A549 treated with Hydrocortisone at 1 μM for 4 hours (cell line): ENCODE results near the gene ECHS1. TPM values are rescaled to one million over a fixed set of nuclear protein-coding genes. Genes with fewer than 3 reads are reported as not detected.

Experiments used
- total RNA-seq: library from RNA; stranded (reverse); fragments of 200-300 nt; extraction: Qiagen RNA extraction; gene quantifications from 5 replicates; pipeline ENCODE4 v1.2.3, GENCODE V29; 2022

The ECHS1 gene
- 130 to 159 TPM (median 145 TPM) in 5 replicates for total RNA-seq

DNA sequence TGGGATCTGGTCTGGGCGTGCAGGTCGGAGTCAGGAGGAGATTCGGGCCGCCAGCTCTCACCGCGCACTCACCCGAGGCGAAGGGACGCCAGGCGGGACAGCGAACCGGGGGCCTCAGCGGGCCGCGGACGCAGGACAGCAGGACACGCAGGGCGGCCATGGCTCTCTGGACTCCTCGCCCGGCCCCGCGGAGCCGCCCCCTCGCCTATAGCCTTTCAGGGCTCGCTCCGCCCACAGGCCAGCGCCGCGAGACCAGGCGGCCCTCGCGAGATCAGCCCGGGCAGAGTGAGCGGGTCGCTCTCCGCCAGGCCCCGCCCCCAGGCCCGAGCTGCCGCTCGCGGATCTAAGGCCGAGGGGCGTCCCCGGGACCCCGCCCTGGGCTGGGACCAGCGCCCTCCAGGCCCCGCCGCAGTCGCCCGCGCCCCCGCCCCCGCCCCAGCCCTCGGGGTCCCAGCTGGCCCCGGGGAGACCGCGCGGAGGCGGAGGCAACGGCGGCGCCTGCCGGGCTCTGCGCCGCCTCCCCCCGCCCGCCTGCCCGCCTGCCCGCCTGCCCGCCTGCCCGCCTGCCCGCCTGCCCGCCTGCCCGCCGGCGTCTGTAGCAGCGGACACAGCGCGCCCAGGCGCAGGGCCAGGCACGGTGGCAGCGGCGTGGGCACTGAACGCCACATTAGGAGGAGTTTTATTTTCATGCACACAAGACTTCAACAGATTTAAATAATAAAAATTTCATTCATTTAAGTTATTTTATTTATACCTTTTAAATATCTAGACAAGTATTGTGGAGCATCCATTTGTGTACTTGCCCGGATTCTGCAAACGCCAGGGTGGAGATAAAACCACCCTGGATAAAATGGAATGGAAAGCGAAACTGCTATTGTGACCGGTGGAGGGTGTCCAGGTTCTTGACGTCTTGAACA lies at the start of gene ECHS1:
Gene ECHS1, minus strand, starts transcription at position 181 of the 917 bp plus-strand sequence. Its CDS starts 21 bp downstream, at position 160.

DNA sequence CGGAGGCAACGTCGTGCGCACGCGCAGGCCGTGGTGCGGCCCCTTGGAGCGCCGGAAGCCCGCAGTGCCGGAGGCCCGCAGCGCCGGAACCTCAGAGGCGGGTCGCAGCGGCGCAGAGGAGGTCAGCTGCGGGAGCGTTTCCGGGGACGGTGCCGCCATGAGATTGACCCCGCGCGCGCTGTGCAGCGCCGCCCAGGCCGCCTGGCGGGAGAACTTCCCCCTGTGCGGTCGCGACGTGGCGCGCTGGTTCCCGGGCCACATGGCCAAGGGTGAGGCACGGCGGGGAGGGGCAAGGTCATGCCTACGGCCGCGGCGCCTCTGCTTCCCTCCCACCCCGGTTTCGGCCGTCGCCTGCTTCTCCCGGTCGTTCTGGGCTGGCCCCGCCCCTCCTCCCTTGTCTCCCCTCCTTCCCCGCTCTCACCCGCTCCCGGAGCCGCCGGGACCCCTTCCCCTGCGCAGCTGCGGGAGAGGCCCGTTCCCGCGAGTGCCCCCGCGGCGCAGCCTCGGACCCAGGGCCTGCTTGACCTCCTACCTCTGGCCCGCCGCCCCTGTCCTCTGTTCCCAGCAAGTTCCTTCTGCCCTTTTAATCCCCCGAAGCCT lies 21.0 kb upstream of the ECHS1 start, which contains the start of gene MTG1:
Gene MTG1, plus strand, starts transcription at position 94 of the 600 bp plus-strand sequence. Its CDS starts 64 bp downstream, at position 158.

DNA sequence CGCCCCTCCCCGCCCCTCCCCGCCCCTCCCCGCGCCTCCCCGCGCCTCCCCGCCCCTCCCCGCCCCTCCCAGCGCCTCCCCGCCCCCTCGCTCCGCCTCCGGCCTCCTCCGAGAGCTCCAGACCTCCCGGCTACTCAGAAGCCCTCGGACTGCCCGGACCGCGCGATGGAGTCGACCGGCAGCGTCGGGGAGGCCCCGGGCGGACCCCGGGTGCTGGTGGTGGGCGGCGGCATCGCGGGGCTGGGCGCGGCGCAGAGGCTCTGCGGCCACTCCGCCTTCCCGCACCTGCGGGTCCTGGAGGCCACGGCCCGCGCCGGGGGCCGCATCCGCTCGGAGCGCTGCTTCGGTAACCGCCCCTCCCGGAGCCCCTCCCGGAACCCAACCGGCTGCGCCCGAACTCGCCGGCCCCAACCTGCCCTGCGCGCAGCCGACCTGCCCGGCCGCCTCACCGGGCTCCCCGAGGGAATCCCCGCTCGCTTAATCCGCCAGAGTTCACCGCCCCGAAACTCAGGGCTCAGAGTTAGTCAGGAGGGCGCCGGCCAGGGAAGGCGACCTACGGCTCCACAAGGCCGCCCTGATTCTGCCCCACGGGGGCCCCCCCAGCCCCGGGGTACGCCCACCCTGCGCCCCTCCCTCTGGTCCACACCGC lies 6.1 kb upstream of the ECHS1 start, which contains the start of gene PAOX:
Gene PAOX, plus strand, starts transcription at position 111 of the 649 bp plus-strand sequence. Its CDS starts 55 bp downstream, at position 166.

DNA sequence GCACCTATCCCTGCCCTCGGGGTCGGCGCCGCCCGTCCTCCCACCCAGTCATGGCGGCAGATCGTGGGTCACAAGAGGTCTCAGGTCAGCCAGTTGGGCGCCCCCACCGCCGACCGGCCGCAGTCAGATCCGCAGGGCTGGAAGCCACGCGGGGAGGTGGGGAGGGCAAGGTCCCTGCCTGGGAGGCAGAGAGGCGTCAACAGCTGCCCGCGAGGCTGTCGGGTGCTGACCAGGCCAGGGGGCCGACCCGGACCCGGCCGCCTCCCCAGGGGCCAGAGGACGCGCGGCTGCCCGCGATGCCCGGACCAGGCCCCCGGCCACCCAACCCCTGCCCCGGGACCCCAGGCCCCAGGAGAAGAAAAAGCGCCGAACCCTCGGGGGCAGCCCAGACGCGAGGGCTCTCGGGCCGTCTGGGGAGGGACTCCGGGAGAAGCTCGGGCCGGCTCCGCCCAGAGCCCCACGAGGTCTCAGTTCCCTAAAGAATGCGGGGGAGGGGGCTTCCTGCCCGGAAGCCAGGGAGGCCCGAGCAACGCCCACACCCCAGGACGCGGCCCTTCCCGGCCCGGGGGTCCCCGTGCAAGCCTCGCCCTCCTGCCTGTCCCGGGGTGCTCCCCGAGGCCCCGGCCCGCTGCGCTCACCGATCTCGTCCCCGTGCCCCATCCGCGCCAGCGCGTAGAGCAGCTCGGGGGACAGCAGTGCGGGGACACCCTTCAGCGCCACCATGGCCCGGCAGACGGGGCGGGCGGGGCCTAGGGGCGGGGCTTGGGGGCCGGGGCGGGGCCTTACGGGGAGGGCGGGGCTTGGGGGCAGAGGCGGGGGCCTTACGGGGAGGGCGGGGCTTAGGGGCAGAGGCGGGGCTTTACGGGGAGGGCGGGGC lies 15.6 kb downstream of the ECHS1 start, which contains the start of gene FUOM:
Gene FUOM, minus strand, starts transcription at position 735 of the 877 bp plus-strand sequence. Its CDS starts 12 bp downstream, at position 723.

DNA sequence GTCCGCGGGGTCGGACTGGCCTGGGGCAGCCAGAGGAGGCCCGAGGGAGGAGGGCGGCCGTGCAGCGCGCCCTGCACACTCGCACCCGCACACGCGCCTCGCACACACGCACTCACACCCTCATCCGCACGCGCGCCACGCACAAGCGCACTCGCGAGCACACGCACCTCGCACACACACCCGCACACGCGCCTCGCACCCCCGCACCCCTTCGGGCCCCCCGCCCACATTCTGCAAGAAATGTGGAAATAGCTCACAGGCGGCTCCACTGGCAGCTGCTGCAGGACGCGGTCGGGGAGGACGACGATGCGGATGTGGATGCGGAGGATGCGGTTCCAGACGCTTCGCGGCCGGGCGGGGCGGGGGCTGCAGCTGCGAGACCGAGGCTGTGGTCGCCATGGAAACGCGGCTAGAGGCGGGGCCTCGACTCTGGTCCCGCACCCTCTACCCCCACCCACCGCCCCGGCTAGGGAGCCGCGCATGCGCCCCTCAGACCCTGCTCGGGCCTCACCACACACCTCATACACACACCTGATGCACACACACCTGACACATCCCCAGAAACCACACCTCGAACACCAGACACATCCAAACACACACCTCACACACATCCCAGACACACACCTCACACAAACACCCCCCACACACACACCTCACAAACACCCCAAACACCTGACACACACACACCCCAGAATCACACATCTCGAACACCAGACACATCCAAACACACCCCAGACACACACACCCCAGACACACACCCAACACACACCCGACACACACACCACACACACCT lies 36.4 kb downstream of the ECHS1 start, which contains the start of gene CALY:
Gene CALY, minus strand, starts transcription at position 320 of the 793 bp plus-strand sequence. CDS start 7,907 bp downstream, outside the sequence.

Other genes with a start within 250 kb of the ECHS1 start
- 0.91 to 2.6 TPM (median 1.4 TPM) in 5 replicates for gene KNDC1, start 213.1 kb downstream of the ECHS1 start, total RNA-seq
- gene UTF1, start 143.1 kb downstream of the ECHS1 start, total RNA-seq: 0.10 TPM in 1 of 5 replicates, not detected in the others
- not detected in 5 replicates for gene VENTX, start 135.5 kb downstream of the ECHS1 start, total RNA-seq
- 1.6 to 4.2 TPM (median 3.7 TPM) in 5 replicates for gene ADAM8, start 96.5 kb downstream of the ECHS1 start, total RNA-seq
- 32.4 to 49.6 TPM (median 42.5 TPM) in 5 replicates for gene TUBGCP2, start 64.5 kb downstream of the ECHS1 start, total RNA-seq
- 51.5 to 74.7 TPM (median 69.1 TPM) in 5 replicates for gene ZNF511, start 64.4 kb downstream of the ECHS1 start, total RNA-seq
- 0.45 to 0.71 TPM (median 0.59 TPM) in 5 replicates for gene CALY, start 36.5 kb downstream of the ECHS1 start, total RNA-seq
- 0.15 TPM in 1 of 5 replicates, not detected in the others for gene PRAP1, start 26.0 kb downstream of the ECHS1 start, total RNA-seq
- 13.3 to 17.6 TPM (median 16.0 TPM) in 5 replicates for gene FUOM, start 15.3 kb downstream of the ECHS1 start, total RNA-seq
- gene PAOX, start 5.9 kb upstream of the ECHS1 start, total RNA-seq: 1.7 to 2.5 TPM (median 2.1 TPM) in 5 replicates
- gene MTG1, start 20.8 kb upstream of the ECHS1 start, total RNA-seq: 41.4 to 53.4 TPM (median 49.7 TPM) in 5 replicates
- 0.22 to 0.54 TPM (median 0.30 TPM) in 5 replicates for gene SPRN, start 51.3 kb upstream of the ECHS1 start, total RNA-seq
- gene SCART1, start 80.6 kb upstream of the ECHS1 start, total RNA-seq: 0.20 to 0.32 TPM (median 0.22 TPM) in 5 replicates
- gene CYP2E1, start 154.0 kb upstream of the ECHS1 start, total RNA-seq: 0.16 to 0.29 TPM (median 0.21 TPM) in 4 of 5 replicates, not detected in the other
- gene SYCE1, start 192.2 kb upstream of the ECHS1 start, total RNA-seq: not detected in 5 replicates